IMR-90 (cell line): ENCODE data around the gene MRTFB. TPM values are rescaled to one million over a fixed set of nuclear protein-coding genes. Genes with fewer than 3 reads are reported as not detected.

ENCODE experiments used
- ATAC-seq: fragments of 200-7000 bp; cut with Tn5 transposase; 2 replicates; pipeline ENCODE4 v1.9.1; 2020; ENCODE audit warnings: low read depth, mild to moderate bottlenecking, moderate library complexity
- BruUV-seq: library from RNA; stranded (reverse); fragments of 400-500 nt; replicated peaks from 2 replicates; lab custom pipeline; 2021; lab: Mats Ljungman, UMichigan
- CTCF ChIA-PET: fragments of 300-600 bp; formaldehyde crosslinking; extraction: SDS; loops from one replicate; lab custom pipeline; 2021; ENCODE audit warnings: antibody characterized with exemption; lab: Yijun Ruan, JAX
- POLR2A ChIA-PET: fragments of 300-600 bp; sonication (Branson Sonifier 250); formaldehyde crosslinking; loops from one replicate; lab custom pipeline; 2022; ENCODE audit warnings: antibody characterized with exemption; ENCODE audit not compliant: unreplicated experiment; lab: Charles Lee
- DNase-seq: peaks from one replicate; pipeline ENCODE4 v3.0.0; 2013
- H2AFZ ChIP-seq: replicated peaks from 2 replicates; pipeline ENCODE3; 2013; ENCODE audit warnings: low read length, mild to moderate bottlenecking; ENCODE audit not compliant: poor library complexity
- H2AK5ac ChIP-seq: 2 replicates; pipeline ENCODE4 v1.6.1; 2013; ENCODE audit warnings: low read depth, low read length, inconsistent platforms
- H2AK9ac ChIP-seq: replicated peaks from 2 replicates; pipeline ENCODE3; 2013; ENCODE audit warnings: mild to moderate bottlenecking, low read depth, low read length, moderate library complexity; ENCODE audit not compliant: poor library complexity
- H2BK120ac ChIP-seq: 2 replicates; pipeline ENCODE4 v1.6.1; 2013; ENCODE audit warnings: low read depth, low read length, inconsistent platforms
- H2BK15ac ChIP-seq: 3 replicates; pipeline ENCODE4 v1.6.1; 2013; ENCODE audit warnings: low read depth, low read length, inconsistent platforms
- H2BK20ac ChIP-seq: 2 replicates; pipeline ENCODE4 v1.6.1; 2013; ENCODE audit warnings: low read depth, mild to moderate bottlenecking, inconsistent platforms, low read length, moderate library complexity
- H2BK5ac ChIP-seq: 2 replicates; pipeline ENCODE4 v1.6.1; 2013; ENCODE audit warnings: mild to moderate bottlenecking, low read depth, low read length, inconsistent platforms; ENCODE audit not compliant: poor library complexity, severe bottlenecking
- H3K14ac ChIP-seq: replicated peaks from 2 replicates; pipeline ENCODE4 v1.6.1; 2013; ENCODE audit warnings: low read depth, low read length, inconsistent platforms
- H3K18ac ChIP-seq: 2 replicates; pipeline ENCODE4 v1.6.1; 2013; ENCODE audit warnings: low read depth, low read length, control low read depth
- H3K23ac ChIP-seq: 2 replicates; pipeline ENCODE4 v1.6.1; 2013; ENCODE audit warnings: low read depth, low read length, inconsistent platforms
- H3K27ac ChIP-seq: 2 replicates; pipeline ENCODE4 v1.5.1; 2013; ENCODE audit warnings: mild to moderate bottlenecking, control low read depth, low read length; ENCODE audit not compliant: insufficient read depth
- H3K27me3 ChIP-seq: 2 replicates; pipeline ENCODE4 v1.6.1; 2013; ENCODE audit warnings: low read length; ENCODE audit not compliant: control insufficient read depth, insufficient read depth
- H3K36me3 ChIP-seq: 2 replicates; pipeline ENCODE4 v1.6.1; 2013; ENCODE audit warnings: low read length, mixed read lengths; ENCODE audit not compliant: control insufficient read depth, insufficient read depth
- H3K4ac ChIP-seq: 2 replicates; pipeline ENCODE4 v1.6.1; 2013; ENCODE audit warnings: low read depth, low read length, inconsistent platforms
- H3K4me1 ChIP-seq: 2 replicates; pipeline ENCODE4 v1.6.1; 2013; ENCODE audit warnings: low read length, mixed read lengths; ENCODE audit not compliant: control insufficient read depth, insufficient read depth
- H3K4me2 ChIP-seq: 2 replicates; pipeline ENCODE4 v1.6.1; 2013; ENCODE audit warnings: low read depth, mild to moderate bottlenecking, control low read depth, low read length, moderate library complexity
- H3K4me3 ChIP-seq: 2 replicates; pipeline ENCODE4 v1.5.1; 2013; ENCODE audit warnings: low read depth, mild to moderate bottlenecking, control low read depth, low read length, moderate library complexity; ENCODE audit not compliant: insufficient read depth
- H3K56ac ChIP-seq: 2 replicates; pipeline ENCODE4 v1.6.1; 2013; ENCODE audit warnings: low read length, inconsistent platforms; ENCODE audit not compliant: insufficient read depth; ENCODE audit errors: extremely low read depth
- H3K79me1 ChIP-seq, 2 experiments: 2 replicates each; pipeline ENCODE4 v1.6.1; 2013; ENCODE audit warnings: low read length in 2 of 2, inconsistent platforms in 1 of 2, low read depth in 1 of 2
- H3K9ac ChIP-seq: 2 replicates; pipeline ENCODE4 v1.6.1; 2013; ENCODE audit warnings: low read depth, low read length, control low read depth
- H3K9me1 ChIP-seq: 2 replicates; pipeline ENCODE4 v1.6.1; 2013; ENCODE audit warnings: low read length, inconsistent platforms; ENCODE audit not compliant: insufficient read depth
- H3K9me3 ChIP-seq: 2 replicates; pipeline ENCODE4 v1.6.1; 2013; ENCODE audit warnings: low read length; ENCODE audit not compliant: control insufficient read depth, insufficient read depth
- H4K20me1 ChIP-seq: 2 replicates; pipeline ENCODE4 v1.6.1; 2013; ENCODE audit warnings: low read length, inconsistent platforms; ENCODE audit not compliant: insufficient read depth
- H4K5ac ChIP-seq: 2 replicates; pipeline ENCODE4 v1.6.1; 2013; ENCODE audit warnings: mild to moderate bottlenecking, low read depth, low read length, control low read depth
- H4K8ac ChIP-seq, 2 experiments: 2 replicates each; pipeline ENCODE4 v1.6.1; 2013; ENCODE audit warnings: low read depth in 2 of 2, low read length in 2 of 2, control low read depth in 1 of 2, inconsistent platforms in 1 of 2
- H4K91ac ChIP-seq: 2 replicates; pipeline ENCODE4 v1.6.1; 2013; ENCODE audit warnings: low read depth, low read length, inconsistent platforms; ENCODE audit not compliant: insufficient read depth
- CEBPB ChIP-seq: IDR thresholded peaks from 2 replicates; pipeline ENCODE4 v1.6.1; 2012; ENCODE audit warnings: low read depth, low read length, improper control_type of control experiment
- FOS ChIP-seq: fragments of 150-350 bp; IDR thresholded peaks from 2 replicates; pipeline ENCODE4 v1.6.1; 2016; ENCODE audit warnings: low read depth, low read length
- RFX5 ChIP-seq: IDR thresholded peaks from 2 replicates; pipeline ENCODE4 v1.8.0; 2012; ENCODE audit warnings: low read depth, mild to moderate bottlenecking, low read length, moderate library complexity
- USF2 ChIP-seq: fragments of 150-350 bp; IDR thresholded peaks from 2 replicates; pipeline ENCODE4 v1.6.1; 2017; ENCODE audit warnings: mild to moderate bottlenecking, antibody characterized with exemption, low read length, low read depth
- WGBS, 2 experiments: methylation state at CpG; one replicate each; pipeline versions ENCODE4 v1.1.5 to v1.1.7; 2013; ENCODE audit warnings: missing lambda C conversion rate in 2 of 2; ENCODE audit not compliant: insufficient read length in 1 of 2; ENCODE audit errors: extremely low coverage in 2 of 2; 5-methylcytosine and 5-hydroxymethylcytosine counted together
- dilution Hi-C: fragments of 300-500 bp; cut with HindIII; formaldehyde crosslinking; loops from one replicate; pipeline ENCODE4 v1.14.3; 2018; ENCODE audit warnings: low sequenced_read_pairs; ENCODE audit not compliant: unreplicated experiment
- in situ Hi-C: fragments of 300-500 bp; cut with MboI; formaldehyde crosslinking; loops from 3 replicates; pipeline ENCODE4 v1.14.3; 2019; ENCODE audit warnings: low sequenced_read_pairs, inconsistent platforms, mixed read lengths
- intact Hi-C: fragments of 100-400 bp; cut with micrococcal nuclease; formaldehyde crosslinking; loops from 2 replicates; pipeline ENCODE4 v1.10.0; 2022
- polyA plus RNA-seq, 3 experiments: library from polyadenylated mRNA; depleted of rRNA; stranded (reverse); fragments of >200 nt; gene quantifications; 2 replicates each; pipeline ENCODE4 v1.2.3, GENCODE V29; 2012; ENCODE audit warnings: low replicate concordance in 1 of 3
- total RNA-seq: library from RNA; depleted of rRNA; stranded (reverse); fragments of >200 nt; gene quantifications from 2 replicates; pipeline ENCODE4 v1.2.3, GENCODE V29; 2012

The MRTFB gene
- total and polyA plus RNA-seq, 2 of the 4 experiments (the other 2 are of a cell fraction): 4.4 to 5.4 TPM

- peaks cover 12 to 16% of the 10 kb centered on the region in 2 experiments; a peak in 2 of 4 replicates for H3K79me1 ChIP-seq
- in situ Hi-C loops (no loop called here), dilution Hi-C loops (no loop called here), intact Hi-C loops (no loop called here)
- no peak overlapping the region; a peak in 1 of 4 replicates for H4K8ac ChIP-seq
- CTCF ChIA-PET: no interaction called here
- H3K23ac ChIP-seq: no peak overlapping the region
- H2AK9ac ChIP-seq: no peak overlapping the region
- POLR2A ChIA-PET: no interaction called here
- BruUV-seq: no TSS peak
- H3K14ac ChIP-seq: no peak overlapping the region
- H4K20me1 ChIP-seq: peaks cover 19% of the 10 kb centered on the region
- H3K27ac ChIP-seq: no peak overlapping the region
- no peak overlapping the region for H2BK120ac ChIP-seq
- no peaks in the 10 kb centered on the region for H3K36me3 ChIP-seq
- no peak overlapping the region for H2BK20ac ChIP-seq
- no peak overlapping the region for H2BK5ac ChIP-seq
- peak; percentile 89 for DNase-seq
- H3K9me1 ChIP-seq: peaks cover 11% of the 10 kb centered on the region
- H2AK5ac ChIP-seq: 0 out of 2 replicates have a peak overlapping the region, but pooled peaks have one; percentile 21
- peaks cover 12% of the 10 kb centered on the region for H3K4me1 ChIP-seq
- H3K4me3 ChIP-seq: no peak overlapping the region
- no peak overlapping the region for H2BK15ac ChIP-seq
- H4K91ac ChIP-seq: no peak overlapping the region
- no peak overlapping the region for H3K4ac ChIP-seq
- H3K9ac ChIP-seq: no peak overlapping the region
- no peaks in the 10 kb centered on the region for H3K9me3 ChIP-seq
- H2AFZ ChIP-seq: no peak overlapping the region
- peak overlapping the region; percentile 18; the same call in 1 of the 2 replicates for H3K4me2 ChIP-seq
- WGBS, 2 experiments: no CpG with 5 or more reads among the region's 2 CpGs
- no peak for TF ChIP-seq RFX5
- peak; percentile 79 for TF ChIP-seq CEBPB
- peak; percentile 77 for TF ChIP-seq FOS
- no peak for TF ChIP-seq USF2
- H3K18ac ChIP-seq: no peak overlapping the region; the same call in 1 of the 2 replicates
- no peaks in the 10 kb centered on the region for H3K27me3 ChIP-seq
- peak; percentile 78 for ATAC-seq
- H4K5ac ChIP-seq: no peak overlapping the region
- H3K56ac ChIP-seq: no peak overlapping the region
Observed at GRCh38 chr16:14181371-14182050, 110.4 kb downstream of the MRTFB start.
